ENCODE data around the gene HAP1. TPM values are rescaled to one million over a fixed set of nuclear protein-coding genes. Genes with fewer than 3 reads are reported as not detected.
"Not testable (repeated sequence)": the region's sequence is repeated elsewhere in the genome, so short reads cannot be mapped to it uniquely, and the experiment has no call there.

HAP1 gene
- total RNA-seq, 4 donors from 2014 or later = 0.22 TPM; not detected in 3

- ATAC-seq (no peak), DNase-seq (no peak)
- Histone ChIP-seq H3K27ac (peak overlapping the region; percentile 99 to 100 (median 100)), H3K4me3 (peak overlapping the region; percentile 87 to 100 (median 95)), H3K36me3 (peaks cover 12 to 52% of the 10 kb centered on the region in 2 donors), H3K9me3 (no peaks in the 10 kb centered on the region), H3K4me1 (peaks cover 28 to 30% of the 10 kb centered on the region in 2 donors), H3K27me3 (no peaks in the 10 kb centered on the region)
- TF ChIP-seq POLR2A (IDR thresholded peaks at IDR 0.05) = no peak
- peak; percentile 48 to 81 (median 62) for TF ChIP-seq CTCF (IDR thresholded peaks at IDR 0.05 in 4 of 5, conservative IDR thresholded peaks at IDR 0.05 in 1 of 5)
- in situ Hi-C loops (cut with MboI; ENCODE audit: low sequenced_read_pairs in 4 of 4) (no loop called here), intact Hi-C loops (cut with DNase I; ENCODE audit: low total_unique reads) (loop anchor here (1.0 to 10.0 kb wide), 6 partner anchors 8 to 1735 kb away; partner anchors contain the start of gene JUP)
These were observed 44.7 kb downstream of the HAP1 start for GRCh38 chr17:41689497-41690299.

- peak; percentile 85 to 87 for ATAC-seq
- in situ Hi-C loops (cut with MboI; ENCODE audit: low sequenced_read_pairs in 4 of 4) (no loop called here), intact Hi-C loops (cut with DNase I; ENCODE audit: low total_unique reads) (loop anchor here (1.0 to 5.0 kb wide), 5 partner anchors 8 to 1370 kb away; partner anchors contain the start of gene JUP)
- H3K4me3 ChIP-seq = peak within 1 kb of the TSS; percentile 94 to 100 (median 96)
- peaks cover 12 to 44% of the 10 kb centered on the region in 2 donors for H3K36me3 ChIP-seq
- H3K9me3 ChIP-seq = no peaks in the 10 kb centered on the region
- peak within 1 kb of the TSS; percentile 99 to 100 (median 100) for H3K27ac ChIP-seq
- H3K27me3 ChIP-seq = no peaks in the 10 kb centered on the region
- peak; percentile 100 for TF ChIP-seq POLR2A (IDR thresholded peaks at IDR 0.05)
- no peak for TF ChIP-seq CTCF (IDR thresholded peaks at IDR 0.05 in 4 of 5, conservative IDR thresholded peaks at IDR 0.05 in 1 of 5)
- H3K4me1 ChIP-seq = peaks cover 28 to 30% of the 10 kb centered on the region in 2 donors
- DNase-seq = peak; percentile 100
These were observed 45.6 kb downstream of the HAP1 start, which contains the start of gene EIF1 for GRCh38 chr17:41688641-41689496. Gene EIF1, plus strand, starts transcription at chr17:41688885. Its CDS starts 154 bp downstream, at chr17:41689039.

GRCh38 chr17:41687828-41688640 is 46.4 kb downstream of the HAP1 start:
- no peaks in the 10 kb centered on the region for H3K9me3 ChIP-seq
- peaks cover 28 to 30% of the 10 kb centered on the region in 2 donors for H3K4me1 ChIP-seq
- in situ Hi-C loops (cut with MboI; ENCODE audit: low sequenced_read_pairs in 4 of 4) = no loop called here
- intact Hi-C loops (cut with DNase I; ENCODE audit: low total_unique reads) = loop anchor here (2.0 to 5.0 kb wide), 4 partner anchors 21 to 1369 kb away; partner anchors contain the start of gene JUP
- peak overlapping the region; percentile 55 to 100 (median 82) for H3K4me3 ChIP-seq
- no peak for TF ChIP-seq POLR2A (IDR thresholded peaks at IDR 0.05)
- no peak for TF ChIP-seq CTCF (IDR thresholded peaks at IDR 0.05 in 4 of 5, conservative IDR thresholded peaks at IDR 0.05 in 1 of 5)
- ATAC-seq (peak in 1 of 2 donors; percentile 9), DNase-seq (peak in 1 of 2 donors; percentile 57)
- H3K27me3 ChIP-seq = no peaks in the 10 kb centered on the region
- H3K36me3 ChIP-seq = peaks cover 12 to 36% of the 10 kb centered on the region in 2 donors
- H3K27ac ChIP-seq = peak overlapping the region; percentile 86 to 100 (median 97)

GRCh38 chr17:41686281-41686680 is 48.2 kb downstream of the HAP1 start:
- no peaks in the 10 kb centered on the region for H3K27me3 ChIP-seq
- TF ChIP-seq CTCF (IDR thresholded peaks at IDR 0.05 in 4 of 5, conservative IDR thresholded peaks at IDR 0.05 in 1 of 5) (no peak), POLR2A (IDR thresholded peaks at IDR 0.05) (no peak)
- peaks cover 21% of the 10 kb centered on the region in 2 donors for H3K4me1 ChIP-seq
- no peak overlapping the region for H3K4me3 ChIP-seq
- ATAC-seq (no peak), DNase-seq (no peak)
- in situ Hi-C loops (cut with MboI; ENCODE audit: low sequenced_read_pairs in 4 of 4) = no loop called here
- no peaks in the 10 kb centered on the region for H3K9me3 ChIP-seq
- H3K36me3 ChIP-seq = peaks cover 12 to 19% of the 10 kb centered on the region in 2 donors
- no peak overlapping the region for H3K27ac ChIP-seq
- intact Hi-C loops (cut with DNase I; ENCODE audit: low total_unique reads) = loop anchor here (5.0 kb wide), 1 partner anchor 869 kb away; no protein-coding TSS in a partner anchor

- H3K27me3 ChIP-seq; DNase-seq; H3K9me3 ChIP-seq; in situ Hi-C loops (cut with MboI; ENCODE audit: low sequenced_read_pairs in 4 of 4); H3K27ac ChIP-seq; ATAC-seq; H3K4me3 ChIP-seq: not testable (repeated sequence)
- H3K4me1 ChIP-seq = peaks cover 15 to 16% of the 10 kb centered on the region in 2 donors
- H3K36me3 ChIP-seq = peaks cover 9 to 13% of the 10 kb centered on the region in 2 donors
- intact Hi-C loops (cut with DNase I; ENCODE audit: low total_unique reads) = loop anchor here (5.0 kb wide), 1 partner anchor 868 kb away; no protein-coding TSS in a partner anchor
These were observed 48.7 kb downstream of the HAP1 start for GRCh38 chr17:41685753-41686152.
